ENCODE results near the gene ST6GAL1. TPM values are rescaled to one million over a fixed set of nuclear protein-coding genes. Genes with fewer than 3 reads are reported as not detected.

The ST6GAL1 gene
- polyA plus RNA-seq, 1 of the 3 experiments (the other 2 are of a cell fraction), result 3.9 TPM

GRCh38 chr3:186998937-186999368 lies 68.6 kb downstream of the ST6GAL1 start:
- no peaks in the 10 kb centered on the region for H3K9me2 ChIP-seq
- POLR2A ChIA-PET, result no interaction called here
- TF ChIP-seq MXI1 (IDR thresholded peaks at IDR 0.05; ENCODE audit: low read depth, low read length) (no peak), NRF1 (IDR thresholded peaks at IDR 0.05; ENCODE audit: low read depth, low read length) (no peak), SMC3 (IDR thresholded peaks at IDR 0.05; ENCODE audit: low read depth, low read length) (no peak), EZH2phosphoT487 (IDR thresholded peaks at IDR 0.05; ENCODE audit: borderline replicate concordance, low read depth) (no peak), GATA2 (CRISPR knock-in tag; IDR thresholded peaks at IDR 0.05) (no peak), USF1 (IDR thresholded peaks at IDR 0.05; ENCODE audit: borderline replicate concordance, low read depth) (no peak), NFIC (IDR thresholded peaks at IDR 0.05; ENCODE audit: borderline replicate concordance) (no peak), TAF1 (IDR thresholded peaks at IDR 0.05; ENCODE audit: borderline replicate concordance, low read depth, low read length) (no peak), TCF12 (IDR thresholded peaks at IDR 0.05) (no peak), FOXM1 (IDR thresholded peaks at IDR 0.05; ENCODE audit: low read depth) (no peak), JUND (IDR thresholded peaks at IDR 0.05) (no peak), POLR2AphosphoS5 (IDR thresholded peaks at IDR 0.05; ENCODE audit: low read depth, low read length) (no peak), ELF1 (IDR thresholded peaks at IDR 0.05) (no peak), TEAD4 (IDR thresholded peaks at IDR 0.05; ENCODE audit: borderline replicate concordance, insufficient read depth) (no peak), RAD21 (IDR thresholded peaks at IDR 0.05; ENCODE audit: low read length) (no peak), RXRA (IDR thresholded peaks at IDR 0.05; ENCODE audit: borderline replicate concordance, low read depth) (no peak)
- no peaks in the 10 kb centered on the region for H3K27me3 ChIP-seq (ENCODE audit: insufficient read depth)
- no peak for DNase-seq
- WGBS (ENCODE audit: low lambda C conversion rate), result 92% methylated on average over 9 of the region's 9 CpGs
- H3K9ac ChIP-seq, result no peak overlapping the region
- no peaks in the 10 kb centered on the region for H3K4me1 ChIP-seq (ENCODE audit: control insufficient read depth in 1 of 2, insufficient read depth in 2 of 2, low read depth in 1 of 2, low read length in 1 of 2)
- no peak overlapping the region for H3K4me3 ChIP-seq (ENCODE audit: low read depth in 2 of 2, low read length in 1 of 2)
- H3K9me3 ChIP-seq, result no peaks in the 10 kb centered on the region
- H3K4me2 ChIP-seq, result no peak overlapping the region
- no peaks in the 10 kb centered on the region for H3K36me3 ChIP-seq (replicated peaks in 1 of 2; ENCODE audit: control insufficient read depth in 1 of 2, insufficient read depth in 2 of 2, low read length in 1 of 2)
- H3F3A ChIP-seq (replicated peaks; ENCODE audit: insufficient read depth), result no peaks in the 10 kb centered on the region
- H3K27ac ChIP-seq (ENCODE audit: low read depth in 2 of 2, low read length in 1 of 2), result no peak overlapping the region
- H3K79me2 ChIP-seq (ENCODE audit: insufficient read depth), result no peaks in the 10 kb centered on the region
- CTCF ChIA-PET, result no interaction called here
- H4K20me1 ChIP-seq (ENCODE audit: insufficient read depth), result no peaks in the 10 kb centered on the region
- no peak overlapping the region for H2AFZ ChIP-seq (ENCODE audit: low read depth)

GRCh38 chr3:187000711-187001151 lies 70.4 kb downstream of the ST6GAL1 start:
- Histone ChIP-seq H3K79me2 (ENCODE audit: insufficient read depth) (no peaks in the 10 kb centered on the region), H2AFZ (ENCODE audit: low read depth) (no peak overlapping the region), H3K9me3 (no peaks in the 10 kb centered on the region), H3F3A (replicated peaks; ENCODE audit: insufficient read depth) (no peaks in the 10 kb centered on the region), H3K4me3 (ENCODE audit: low read depth in 2 of 2, low read length in 1 of 2) (no peak overlapping the region), H3K4me2 (no peak overlapping the region), H3K9me2 (no peaks in the 10 kb centered on the region), H4K20me1 (ENCODE audit: insufficient read depth) (no peaks in the 10 kb centered on the region), H3K27me3 (ENCODE audit: insufficient read depth) (no peaks in the 10 kb centered on the region), H3K9ac (no peak overlapping the region), H3K4me1 (ENCODE audit: control insufficient read depth in 1 of 2, insufficient read depth in 2 of 2, low read depth in 1 of 2, low read length in 1 of 2) (no peaks in the 10 kb centered on the region), H3K27ac (ENCODE audit: low read depth in 2 of 2, low read length in 1 of 2) (no peak overlapping the region), H3K36me3 (replicated peaks in 1 of 2; ENCODE audit: control insufficient read depth in 1 of 2, insufficient read depth in 2 of 2, low read length in 1 of 2) (no peaks in the 10 kb centered on the region)
- WGBS (ENCODE audit: low lambda C conversion rate), result 97% methylated on average over 4 of the region's 4 CpGs
- ChIA-PET CTCF (no interaction called here), POLR2A (no interaction called here)
- no peak for DNase-seq
- TF ChIP-seq EP300 (IDR thresholded peaks at IDR 0.05; ENCODE audit: borderline replicate concordance in 1 of 2, low read depth in 1 of 2, low read length in 1 of 2), result no peak
- no peak for TF ChIP-seq ELF1 (IDR thresholded peaks at IDR 0.05)
- TF ChIP-seq FOSL2 (IDR thresholded peaks at IDR 0.05; ENCODE audit: borderline replicate concordance, low read depth), result no peak
- TF ChIP-seq FOXM1 (IDR thresholded peaks at IDR 0.05; ENCODE audit: low read depth), result no peak
- no peak for TF ChIP-seq SMC3 (IDR thresholded peaks at IDR 0.05; ENCODE audit: low read depth, low read length)
- no peak for TF ChIP-seq RFX5 (IDR thresholded peaks at IDR 0.05; ENCODE audit: low read length)

All from SK-N-SH (cell line).